Adrenal gland (tissue), 19 donors: Measurements from ENCODE around the gene XIAP. TPM values are rescaled to one million over a fixed set of nuclear protein-coding genes. Genes with fewer than 3 reads are reported as not detected.
"Not testable (repeated sequence)": the region's sequence is repeated elsewhere in the genome, so short reads cannot be mapped to it uniquely, and the experiment has no call there.

Experiments used
- DNase-seq, 7 donors: peaks; one replicate each; pipeline ENCODE4 v3.0.0-alpha.2; 2019 to 2020
- H3K27ac ChIP-seq, 5 donors: fragments of 200-600 bp; sonication (generic) in 4 of 5; 1 replicate in 3 of 5; 2 replicates in 2 of 5; pipeline versions ENCODE4 v1.5.1 to v1.8.0; 2016 to 2020; ENCODE audit warnings: mild to moderate bottlenecking in 1 of 5
- H3K27me3 ChIP-seq: fragments of 200-600 bp; 2 replicates; pipeline ENCODE4 v1.8.0; 2021
- H3K36me3 ChIP-seq, 2 donors: fragments of 200-600 bp; replicated peaks in 1 of 2; 1 replicate in 1 of 2; 2 replicates in 1 of 2; pipeline versions ENCODE4 v1.5.1 to v1.8.0; 2018 to 2022
- H3K4me1 ChIP-seq, 2 donors: fragments of 200-600 bp; replicated peaks in 1 of 2; 1 replicate in 1 of 2; 2 replicates in 1 of 2; pipeline versions ENCODE4 v1.5.1 to v1.8.0; 2018 to 2021
- H3K4me3 ChIP-seq, 4 donors: fragments of 200-600 bp; sonication (generic) in 3 of 4; one replicate each; pipeline ENCODE4 v1.5.1; 2016 to 2018
- H3K9me3 ChIP-seq, 3 donors: fragments of 200-600 bp; sonication (generic) in 1 of 3; replicated peaks in 1 of 3; 1 replicate in 2 of 3; 2 replicates in 1 of 3; pipeline versions ENCODE4 v1.5.1 to v1.8.0; 2016 to 2021
- POLR2A ChIP-seq, 2 donors: fragments of 450-650 bp; IDR thresholded peaks; one replicate each; pipeline ENCODE4 v1.6.1; 2017; ENCODE audit warnings: antibody characterized with exemption in 2 of 2, mild to moderate bottlenecking in 2 of 2, moderate library complexity in 1 of 2
- WGBS, 4 donors: extraction: QIAGEN DNeasy Blood & Tissue Kit in 2 of 4; methylation state at CpG; one replicate each; pipeline versions ENCODE4 v1.1.5 to v1.1.7; 2013 to 2017; 5-methylcytosine and 5-hydroxymethylcytosine counted together
- intact Hi-C, 2 donors: fragments of 100-400 bp; cut with DNase I; formaldehyde crosslinking; loops; one replicate each; pipeline versions ENCODE4 v1.14.1 to v1.15.0; 2022 to 2023
- long read RNA-seq, 10 donors: library from polyadenylated mRNA in 3 of 10; unstranded in 2 of 10; stranded (forward) in 1 of 10; transcript quantifications; one replicate each; pipeline ENCODE4 v2.0.0 and lab custom pipeline, GENCODE V29; 2021 to 2026
- polyA plus RNA-seq, 3 donors: library from polyadenylated mRNA; stranded (reverse); fragments of 200-250 nt in 2 of 3; fragments of 350-450 nt in 1 of 3; fragmentation: Illumina TruSeq in 1 of 3; extraction: RNeasy Lipid Tissue Mini Kit (QIAGEN cat#74804) in 1 of 3; gene quantifications; one replicate each; pipeline ENCODE4 v1.2.3, GENCODE V29; 2013 to 2014
- total RNA-seq, 9 donors: library from RNA; depleted of rRNA in 4 of 9; stranded (reverse); fragments of >200 nt in 4 of 9; fragments of 120-200 nt in 1 of 9; fragmentation: NEBNext Ultra II Directional in 1 of 9; extraction: Animal tissue kit (Norgen Biotek cat#: 25700) in 1 of 9; gene quantifications; one replicate each; pipeline versions ENCODE4 v1.1.0 to v1.2.4, GENCODE V29; 2013 to 2023
- TF ChIP-seq, protein P1 (sequence below), 6 experiments: fragments of 450-650 bp in 4 of 6; fragments of 200-600 bp in 2 of 6; sonication (generic) in 1 of 6; IDR thresholded peaks; 1 replicate in 5 of 6; 2 replicates in 1 of 6; pipeline versions ENCODE4 v1.5.1 to v1.8.0; 2016 to 2021; ENCODE audit warnings: antibody characterized with exemption in 6 of 6, mild to moderate bottlenecking in 2 of 6, moderate library complexity in 1 of 6
- donor health status: healthy with polysubstance abuse.
- donor health status: Bipolar disorder and iron deficiency.
- donor health status: DM: yes; HTN: yes; CAD: no.
- donor health status: DM: no; HTN: no; CAD: no.
- donor health status: DM: no; HTN: no; CAD: no.
- donor health status: DM: yes; HTN: yes; CAD: no.

XIAP gene
- 10 to 100 TPM; 24.1 to 63.7 (median 48.1) TPM for total RNA-seq
- polyA plus RNA-seq, result 10 to 100 TPM in 2 of 3 donors, 1 to 10 TPM in 1; 6.4 to 35.3 (median 16.5) TPM
- long read RNA-seq, donor 1, full-length matches to known transcripts, result 1 of 1 reads
- long read RNA-seq, donor 1, partial matches to known transcripts, result 0 of 1 reads
- long read RNA-seq, donor 1, other reads (novel, unspliced or antisense), result 0 of 1 reads
- long read RNA-seq, donor 2, result 0 reads
- long read RNA-seq, donor 3, full-length matches to known transcripts, result 6 of 6 reads
- long read RNA-seq, donor 3, partial matches to known transcripts, result 0 of 6 reads
- long read RNA-seq, donor 3, other reads (novel, unspliced or antisense), result 0 of 6 reads
- long read RNA-seq, donor 4, partial matches to known transcripts, result 1 of 3 reads
- long read RNA-seq, donor 4, other reads (novel, unspliced or antisense), result 2 of 3 reads
- long read RNA-seq, donor 5, partial matches to known transcripts, result 0 of 1 reads
- long read RNA-seq, donor 5, other reads (novel, unspliced or antisense), result 1 of 1 reads
- long read RNA-seq, donor 6, partial matches to known transcripts, result 1 of 4 reads
- long read RNA-seq, donor 6, other reads (novel, unspliced or antisense), result 2 of 4 reads
- long read RNA-seq, donor 7, full-length matches to known transcripts, result 3 of 3 reads
- long read RNA-seq, donor 7, partial matches to known transcripts, result 0 of 3 reads
- long read RNA-seq, donor 7, other reads (novel, unspliced or antisense), result 0 of 3 reads
- long read RNA-seq, donor 8, full-length matches to known transcripts, result 2 of 2 reads
- long read RNA-seq, donor 8, partial matches to known transcripts, result 0 of 2 reads
- long read RNA-seq, donor 8, other reads (novel, unspliced or antisense), result 0 of 2 reads
- long read RNA-seq, donor 9, partial matches to known transcripts, result 0 of 2 reads
- long read RNA-seq, donor 9, other reads (novel, unspliced or antisense), result 0 of 2 reads
- long read RNA-seq, donor 10, full-length matches to known transcripts, result 2 of 2 reads
- long read RNA-seq, donor 10, partial matches to known transcripts, result 0 of 2 reads
- long read RNA-seq, donor 10, other reads (novel, unspliced or antisense), result 0 of 2 reads

DNA sequence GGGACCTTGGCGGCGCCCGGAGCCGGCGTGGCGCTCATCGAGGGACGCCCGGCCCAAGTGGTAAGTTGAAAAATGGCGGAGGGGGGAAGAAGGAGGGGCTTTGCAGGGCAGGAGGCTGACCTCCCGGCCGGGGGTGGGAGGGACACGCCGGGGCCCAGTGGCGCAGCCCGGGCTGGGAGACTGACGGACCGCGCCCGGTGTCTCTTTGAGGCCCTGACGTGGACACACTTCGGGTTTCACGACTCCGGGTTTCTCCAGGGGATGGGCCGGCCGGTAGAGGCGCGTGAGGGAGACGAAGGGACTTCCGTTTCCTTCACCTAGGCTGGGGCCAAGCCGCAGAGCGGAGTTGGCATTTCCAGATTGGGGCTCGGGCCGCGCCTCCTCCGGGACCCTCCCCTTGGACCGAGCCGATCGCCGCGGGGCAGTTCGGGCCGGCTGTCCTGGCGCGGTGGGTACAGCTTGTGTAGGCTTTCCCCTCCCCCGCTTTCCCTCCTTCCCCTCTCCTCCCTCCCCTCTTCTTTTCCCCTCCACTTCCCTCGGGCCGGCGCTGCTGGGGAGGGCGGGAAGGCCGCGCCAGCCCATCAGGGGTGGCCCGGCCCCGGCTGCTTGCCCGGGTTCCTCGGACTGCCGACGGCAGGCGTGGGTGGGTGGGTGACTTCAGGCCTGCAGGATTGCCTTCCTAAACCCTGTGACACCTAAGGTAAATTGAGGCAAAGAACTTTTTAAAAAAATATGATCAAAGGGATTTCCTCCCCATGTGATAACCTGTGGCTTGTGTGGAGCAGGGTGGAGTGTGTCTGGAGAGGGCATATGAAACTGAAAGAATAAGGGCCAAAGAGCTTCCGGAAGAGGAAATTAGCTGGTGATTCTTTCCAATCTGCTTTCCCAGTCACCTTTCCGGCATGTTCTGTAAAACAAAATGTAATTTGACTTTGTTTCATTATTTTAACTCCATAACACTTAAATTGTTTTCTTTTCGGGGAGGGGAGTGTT lies at the start of gene XIAP:
XIAP (plus strand) TSS at position 208 of the 993 bp plus-strand sequence. CDS start 25,610 bp downstream, outside the sequence.
- H3K27ac ChIP-seq, result peak within 1 kb of the TSS; percentile 91 to 96 (median 96)
- TF ChIP-seq POLR2A (IDR thresholded peaks at IDR 0.05), result peak; percentile 38 to 74
- TF ChIP-seq, protein P1, sequence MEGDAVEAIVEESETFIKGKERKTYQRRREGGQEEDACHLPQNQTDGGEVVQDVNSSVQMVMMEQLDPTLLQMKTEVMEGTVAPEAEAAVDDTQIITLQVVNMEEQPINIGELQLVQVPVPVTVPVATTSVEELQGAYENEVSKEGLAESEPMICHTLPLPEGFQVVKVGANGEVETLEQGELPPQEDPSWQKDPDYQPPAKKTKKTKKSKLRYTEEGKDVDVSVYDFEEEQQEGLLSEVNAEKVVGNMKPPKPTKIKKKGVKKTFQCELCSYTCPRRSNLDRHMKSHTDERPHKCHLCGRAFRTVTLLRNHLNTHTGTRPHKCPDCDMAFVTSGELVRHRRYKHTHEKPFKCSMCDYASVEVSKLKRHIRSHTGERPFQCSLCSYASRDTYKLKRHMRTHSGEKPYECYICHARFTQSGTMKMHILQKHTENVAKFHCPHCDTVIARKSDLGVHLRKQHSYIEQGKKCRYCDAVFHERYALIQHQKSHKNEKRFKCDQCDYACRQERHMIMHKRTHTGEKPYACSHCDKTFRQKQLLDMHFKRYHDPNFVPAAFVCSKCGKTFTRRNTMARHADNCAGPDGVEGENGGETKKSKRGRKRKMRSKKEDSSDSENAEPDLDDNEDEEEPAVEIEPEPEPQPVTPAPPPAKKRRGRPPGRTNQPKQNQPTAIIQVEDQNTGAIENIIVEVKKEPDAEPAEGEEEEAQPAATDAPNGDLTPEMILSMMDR (IDR thresholded peaks at IDR 0.05), result no peak
- H3K4me3 ChIP-seq, result peak within 1 kb of the TSS; percentile 60 to 68 (median 64)
- no peaks in the 10 kb centered on the region for H3K36me3 ChIP-seq
- peak; percentile 79 to 90 (median 86) for DNase-seq
- no peaks in the 10 kb centered on the region for H3K27me3 ChIP-seq
- 0 to 42% (median 21%) methylated on average over 13 to 58 of the region's 62 CpGs for WGBS, 4 donors
- H3K9me3 ChIP-seq, result no peaks in the 10 kb centered on the region
- intact Hi-C loops, result no loop called here
- H3K4me1 ChIP-seq, result no peaks in the 10 kb centered on the region

DNA sequence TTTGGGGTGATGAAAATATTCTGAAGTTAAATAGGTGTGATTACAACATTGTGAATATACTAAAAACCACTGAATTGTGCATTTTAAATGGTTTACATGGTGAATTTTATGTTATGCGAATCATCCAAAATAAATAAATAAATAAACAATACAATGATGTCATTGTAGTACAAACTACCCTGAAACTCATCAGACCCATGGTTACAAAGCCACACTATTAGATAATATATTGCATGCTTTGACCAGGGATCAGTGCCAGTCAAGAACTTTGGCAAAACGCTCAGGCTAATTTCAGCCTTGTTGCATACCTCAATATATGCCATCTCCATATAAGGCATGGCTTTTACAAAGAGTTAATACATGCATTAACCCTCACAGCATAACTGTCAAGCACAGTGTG lies 45.5 kb upstream of the XIAP start:
- no peaks in the 10 kb centered on the region for H3K36me3 ChIP-seq
- WGBS, 4 donors, result 83 to 86% (median 85%) methylated on average over 1 to 2 of the region's 2 CpGs
- TF ChIP-seq, protein P1 (IDR thresholded peaks at IDR 0.05), result no peak
- no peak for TF ChIP-seq POLR2A (IDR thresholded peaks at IDR 0.05)
- no peaks in the 10 kb centered on the region for H3K27me3 ChIP-seq
- H3K4me1 ChIP-seq, result no peaks in the 10 kb centered on the region
- no peak overlapping the region for H3K4me3 ChIP-seq
- no peak overlapping the region for H3K27ac ChIP-seq
- intact Hi-C loops, result no loop called here
- no peak for DNase-seq
- no peaks in the 10 kb centered on the region for H3K9me3 ChIP-seq

DNA sequence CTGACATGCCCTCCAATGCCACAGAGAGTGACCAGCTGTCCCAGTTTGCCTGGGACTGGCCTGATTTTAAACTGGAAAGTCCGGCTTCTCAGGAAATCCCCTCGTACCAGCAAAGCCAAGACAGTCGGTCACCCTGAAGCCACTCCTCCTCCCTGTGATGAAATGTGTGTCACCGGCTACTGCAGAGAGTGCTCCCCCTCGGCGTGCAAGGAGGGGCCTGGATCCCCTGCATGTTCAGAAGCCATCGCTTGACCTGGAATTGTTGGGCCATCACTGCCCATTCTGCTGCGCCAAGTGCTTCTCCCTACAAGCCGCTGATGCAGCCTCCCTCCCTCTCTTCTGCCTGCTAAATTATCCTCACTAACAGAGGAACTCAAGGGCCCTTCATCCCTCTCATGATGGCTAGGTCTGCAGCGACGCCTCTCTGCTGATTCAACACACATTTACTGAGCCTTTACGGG lies 44.9 kb upstream of the XIAP start:
- 72 to 74% methylated on average over 11 of the region's 12 CpGs; no CpG with 5 or more reads in 2 of the 4 donors for WGBS, 4 donors
- H3K36me3 ChIP-seq, H3K4me3 ChIP-seq, H3K9me3 ChIP-seq, intact Hi-C loops, H3K4me1 ChIP-seq, DNase-seq, H3K27me3 ChIP-seq, H3K27ac ChIP-seq: not testable (repeated sequence)

DNA sequence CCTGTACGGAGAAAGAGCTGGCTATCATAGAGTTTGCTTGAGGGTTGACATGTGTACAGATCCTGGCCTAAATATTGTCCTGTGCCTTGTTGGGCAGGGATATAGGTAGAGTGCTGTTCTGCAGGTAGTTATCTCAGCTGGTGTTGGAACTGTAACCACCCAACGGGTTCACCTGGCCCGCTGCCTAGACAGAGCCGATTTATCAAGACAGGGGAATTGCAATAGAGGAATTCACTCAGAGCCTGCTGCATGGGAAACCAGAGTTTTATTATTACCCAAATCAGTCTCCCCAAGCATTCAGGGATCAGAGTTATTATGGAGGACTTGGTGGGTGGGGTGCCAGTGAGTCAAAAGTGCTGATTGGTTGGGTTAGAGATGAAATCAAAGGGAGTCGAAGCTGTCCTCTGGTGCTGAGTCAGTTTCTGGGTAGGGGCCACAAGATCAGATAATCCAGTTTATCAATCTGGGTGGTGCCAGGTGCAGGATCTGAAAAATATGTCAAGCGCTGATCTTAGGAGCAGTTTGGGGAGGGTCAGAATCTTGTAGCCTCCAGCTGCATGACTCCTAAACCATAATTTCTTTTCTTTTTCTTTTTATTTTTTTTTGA lies 42.5 kb upstream of the XIAP start:
- TF ChIP-seq, protein P1 (IDR thresholded peaks at IDR 0.05), result no peak
- no peak for TF ChIP-seq POLR2A (IDR thresholded peaks at IDR 0.05)
- Histone ChIP-seq H3K27me3 (no peaks in the 10 kb centered on the region), H3K9me3 (no peaks in the 10 kb centered on the region), H3K27ac (no peak overlapping the region), H3K4me1 (no peaks in the 10 kb centered on the region), H3K4me3 (no peak overlapping the region), H3K36me3 (no peaks in the 10 kb centered on the region)
- WGBS, 4 donors, result 57 to 85% (median 76%) methylated on average over 2 to 6 of the region's 6 CpGs
- no peak for DNase-seq
- intact Hi-C loops, result no loop called here
